ENCODE measurements around the gene FDX2.
"Not testable (repeated sequence)": the region's sequence is repeated elsewhere in the genome, so short reads cannot be mapped to it uniquely, and the experiment has no call there.

Gene FDX2

GRCh38 chr19:10315335-10316214, at the start of gene FDX2:
Gene FDX2 (minus strand): TSS chr19:10316015. CDS start chr19:10315996, 19 bp downstream.
- peak; percentile 91 to 93 for DNase-seq

- DNase-seq = no peak
These were observed 49.7 kb upstream of the FDX2 start for GRCh38 chr19:10365518-10365917.

- DNase-seq = no peak
These were observed 48.8 kb upstream of the FDX2 start for GRCh38 chr19:10364644-10365043.

- DNase-seq = no peak
These were observed 48.0 kb upstream of the FDX2 start for GRCh38 chr19:10363789-10364281.

- DNase-seq = no peak
These were observed 46.4 kb upstream of the FDX2 start for GRCh38 chr19:10362259-10362658.

GRCh38 chr19:10361569-10362011, 45.8 kb upstream of the FDX2 start:
- DNase-seq = no peak

- no peak for DNase-seq
These were observed 40.6 kb upstream of the FDX2 start for GRCh38 chr19:10356431-10356830.

GRCh38 chr19:10353793-10354391, 38.1 kb upstream of the FDX2 start:
- DNase-seq = no peak

- DNase-seq = no peak
These were observed 37.2 kb upstream of the FDX2 start for GRCh38 chr19:10352764-10353671.

GRCh38 chr19:10346509-10346908, 30.7 kb upstream of the FDX2 start:
- DNase-seq = no peak

- no peak for DNase-seq
These were observed 29.0 kb upstream of the FDX2 start for GRCh38 chr19:10344780-10345179.

GRCh38 chr19:10343495-10343894, 27.7 kb upstream of the FDX2 start:
- DNase-seq = no peak

- DNase-seq = no peak
These were observed 24.2 kb upstream of the FDX2 start for GRCh38 chr19:10339977-10340376.

- no peak for DNase-seq
These were observed 23.7 kb upstream of the FDX2 start, which contains the start of gene ICAM3 for GRCh38 chr19:10339380-10339960. Gene ICAM3 (minus strand): TSS chr19:10339624. CDS start chr19:10339614, 10 bp downstream.

- no peak for DNase-seq
These were observed 23.1 kb upstream of the FDX2 start for GRCh38 chr19:10338940-10339339.

- not testable (repeated sequence) for DNase-seq
These were observed 20.9 kb upstream of the FDX2 start for GRCh38 chr19:10336725-10337124.

GRCh38 chr19:10335352-10335985, 19.7 kb upstream of the FDX2 start:
- DNase-seq = no peak

GRCh38 chr19:10334588-10335351, 19.0 kb upstream of the FDX2 start:
- peak; percentile 57 to 66 for DNase-seq

GRCh38 chr19:10333758-10334587, 18.2 kb upstream of the FDX2 start:
- no peak for DNase-seq
